ENCODE measurements around the gene RGL1.

RGL1 gene

DNA sequence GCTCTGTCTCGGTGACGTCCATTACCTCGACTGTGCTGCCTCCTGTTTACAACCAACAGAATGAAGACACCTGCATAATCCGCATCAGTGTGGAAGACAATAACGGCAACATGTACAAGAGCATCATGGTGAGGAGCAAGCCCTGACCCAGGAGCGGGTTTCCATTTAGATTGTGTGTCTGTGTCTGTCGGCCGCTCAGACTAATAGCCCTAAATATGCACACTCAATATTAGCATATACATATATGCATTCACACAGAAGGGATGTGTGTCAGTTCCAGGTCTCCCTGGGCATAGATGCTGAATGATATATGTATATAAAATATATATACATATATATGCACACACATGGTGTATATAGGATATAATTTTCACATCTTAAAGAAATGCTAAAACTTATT is 111.7 kb downstream of the RGL1 start:
- DNase-seq (ENCODE audit: low read depth), result no peak

DNA sequence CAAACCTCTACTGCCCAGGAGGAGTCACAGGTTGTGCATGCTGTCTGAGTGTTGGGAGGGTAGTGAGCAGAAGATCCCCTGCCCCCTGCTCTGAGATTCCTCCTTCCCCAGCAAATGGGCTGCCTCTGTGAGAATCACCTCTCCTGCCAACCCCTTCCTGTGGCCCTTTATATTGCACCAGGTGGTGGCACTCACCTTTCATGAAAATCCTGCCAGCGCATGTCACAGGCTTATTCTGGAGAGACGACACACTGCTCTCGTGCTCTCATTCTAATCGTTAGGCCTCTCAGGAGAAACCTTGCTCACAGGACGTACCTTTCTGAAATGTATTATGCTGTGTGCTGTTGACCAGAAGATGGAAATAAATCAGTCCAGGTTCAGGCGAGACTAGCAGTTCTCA is 113.7 kb downstream of the RGL1 start:
- DNase-seq (ENCODE audit: low read depth), result no peak

DNA sequence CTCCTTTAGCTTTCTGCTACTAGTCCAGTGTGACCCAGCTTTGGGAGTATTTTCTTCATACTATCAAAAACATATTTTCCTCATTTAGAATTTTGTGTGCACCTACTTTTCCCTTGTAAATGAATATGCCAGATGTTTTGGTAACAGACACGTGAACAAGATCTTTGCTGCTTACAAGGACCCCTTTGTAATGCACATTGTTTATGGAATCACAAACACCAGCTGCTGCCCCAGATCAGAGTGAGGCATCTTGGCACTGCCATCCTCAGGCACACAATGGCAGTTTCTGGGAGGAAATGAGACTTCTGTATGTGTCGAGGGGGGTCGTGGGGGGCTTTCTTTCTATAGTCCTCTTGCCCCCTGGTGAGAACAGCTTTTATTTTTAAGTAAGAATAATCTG is 115.7 kb downstream of the RGL1 start:
- no peak for DNase-seq (ENCODE audit: low read depth)

DNA sequence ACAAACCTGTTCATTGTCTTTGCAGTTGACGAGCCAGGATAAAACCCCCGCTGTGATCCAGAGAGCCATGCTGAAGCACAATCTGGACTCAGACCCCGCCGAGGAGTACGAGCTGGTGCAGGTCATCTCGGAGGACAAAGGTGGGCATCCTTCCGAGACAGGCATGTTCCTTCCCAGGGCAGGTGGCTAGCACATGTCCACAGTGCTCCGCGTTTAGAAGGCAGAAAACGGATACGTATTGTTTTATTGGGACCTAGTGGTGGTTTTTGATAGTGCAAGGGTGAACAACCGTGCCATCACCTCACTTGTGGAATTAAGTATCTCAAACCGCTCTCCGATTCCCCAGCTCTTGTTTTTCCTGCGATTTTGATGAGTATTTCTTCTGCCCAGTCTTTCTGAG is 117.3 kb downstream of the RGL1 start:
- DNase-seq (ENCODE audit: low read depth), result no peak

DNA sequence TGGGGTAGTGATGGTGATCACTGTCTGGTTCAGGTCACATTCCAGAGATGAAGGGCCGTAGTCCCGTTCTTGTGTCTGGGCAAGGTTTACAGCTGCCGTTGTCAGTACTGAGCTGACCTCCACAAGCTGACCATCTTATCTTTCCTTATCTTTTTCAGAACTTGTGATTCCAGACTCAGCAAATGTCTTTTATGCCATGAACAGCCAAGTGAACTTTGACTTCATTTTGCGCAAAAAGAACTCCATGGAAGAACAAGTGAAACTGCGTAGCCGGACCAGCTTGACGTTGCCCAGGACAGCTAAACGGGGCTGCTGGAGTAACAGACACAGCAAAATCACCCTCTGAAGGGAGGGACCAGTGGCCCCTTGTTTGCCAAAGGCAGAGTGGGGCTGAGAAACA is 121.0 kb downstream of the RGL1 start:
- DNase-seq (ENCODE audit: low read depth), result no peak

DNA sequence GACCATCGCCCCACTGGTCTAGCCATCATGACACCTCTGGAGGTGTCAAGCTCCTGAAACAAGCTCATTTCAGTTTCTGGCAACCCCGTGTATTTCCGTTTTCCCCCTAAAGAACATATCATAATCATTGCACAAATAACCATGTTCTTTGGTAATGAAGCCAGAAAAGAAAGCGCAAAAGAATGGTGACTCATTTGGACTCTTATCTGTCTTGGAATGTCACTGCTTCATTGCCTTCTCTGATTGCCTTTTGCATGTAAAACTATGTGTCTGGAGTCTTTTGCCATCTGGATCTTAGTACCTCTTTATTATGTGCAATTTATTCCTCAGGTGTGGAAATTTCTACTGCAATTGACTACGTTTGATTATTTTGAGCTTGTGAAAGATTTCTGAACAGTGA is 122.1 kb downstream of the RGL1 start:
- DNase-seq (ENCODE audit: low read depth), result no peak

DNA sequence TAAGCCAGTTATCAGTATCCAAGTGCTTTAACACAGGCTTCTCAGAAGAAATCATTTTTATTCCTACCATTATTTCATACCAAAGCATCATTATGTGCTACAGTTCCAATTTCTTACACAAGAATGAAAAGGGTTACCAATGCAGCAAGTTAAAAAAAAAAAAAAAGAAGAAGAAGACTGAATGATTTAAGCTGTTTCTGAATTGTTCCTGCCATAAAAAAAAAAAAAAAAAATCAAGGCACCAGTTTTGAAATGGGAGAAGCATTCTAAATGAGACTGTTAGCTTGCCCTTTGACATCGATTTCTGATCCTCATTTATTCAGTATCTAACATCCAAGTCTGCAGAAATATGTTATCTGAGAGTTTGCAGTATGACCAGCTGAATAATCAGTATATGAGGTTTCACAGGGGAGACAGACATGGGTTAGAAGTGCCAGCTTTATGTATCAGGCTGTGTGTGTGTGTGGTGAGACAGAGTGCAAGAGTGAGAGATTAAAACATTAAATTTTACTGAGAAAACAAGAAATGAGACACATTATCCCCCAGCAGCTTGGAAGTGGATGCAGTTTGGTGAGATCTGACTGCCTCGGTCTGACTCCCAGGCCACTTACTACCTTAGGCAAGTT is 126.8 kb downstream of the RGL1 start:
- no peak for DNase-seq (ENCODE audit: low read depth)

DNA sequence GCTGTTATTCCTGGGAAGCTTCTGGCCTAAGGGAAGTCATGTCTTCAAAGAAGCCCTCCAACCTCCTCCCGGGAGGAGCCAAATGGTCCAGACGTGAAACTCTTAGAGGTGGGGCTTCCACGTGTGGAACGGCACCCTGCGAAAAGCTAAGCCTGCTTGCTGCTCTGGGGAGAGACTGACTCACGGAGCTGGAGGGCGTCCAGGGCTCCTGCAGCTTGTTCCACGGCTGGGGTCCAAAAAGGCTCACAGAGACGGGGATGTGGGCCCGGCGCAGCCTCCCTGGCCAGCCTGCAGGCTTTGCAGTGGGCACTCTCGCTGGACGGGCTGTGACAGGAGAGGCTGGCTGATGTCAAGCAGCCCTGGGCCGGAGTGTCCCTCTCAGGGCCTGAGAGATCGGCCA is 127.5 kb downstream of the RGL1 start:
- DNase-seq (ENCODE audit: low read depth), result peak; percentile 84

DNA sequence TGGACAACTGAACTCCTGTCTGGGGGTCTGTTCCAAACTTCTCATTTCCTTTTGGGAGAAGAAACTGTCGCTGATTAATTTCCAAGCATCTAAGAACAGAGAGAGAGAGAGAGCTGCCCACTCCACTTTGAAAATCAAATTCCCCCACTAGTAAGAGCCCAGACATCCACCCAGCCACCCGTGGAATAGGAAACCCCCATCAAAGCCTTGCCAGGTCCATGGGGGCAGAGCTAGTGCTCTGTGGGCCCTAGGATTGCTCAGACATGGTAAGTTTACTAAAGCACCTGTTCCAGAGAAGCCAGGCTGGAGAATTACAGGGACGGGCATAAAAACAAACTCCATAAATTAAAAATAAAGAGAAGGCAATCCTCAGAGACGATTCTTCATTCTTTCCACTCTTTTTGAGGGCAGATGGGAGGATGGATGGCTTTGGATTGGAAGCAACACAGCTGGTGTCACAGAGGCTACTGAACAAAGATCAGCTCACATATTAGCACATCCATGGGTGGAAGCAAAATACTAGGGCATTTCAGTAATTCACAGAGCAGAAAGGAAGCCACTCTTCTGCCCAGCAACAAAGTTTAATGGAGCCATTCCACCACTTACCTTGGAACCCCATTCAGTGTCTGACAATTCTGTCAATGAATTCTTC is 128.7 kb downstream of the RGL1 start:
- no peak for DNase-seq (ENCODE audit: low read depth)

DNA sequence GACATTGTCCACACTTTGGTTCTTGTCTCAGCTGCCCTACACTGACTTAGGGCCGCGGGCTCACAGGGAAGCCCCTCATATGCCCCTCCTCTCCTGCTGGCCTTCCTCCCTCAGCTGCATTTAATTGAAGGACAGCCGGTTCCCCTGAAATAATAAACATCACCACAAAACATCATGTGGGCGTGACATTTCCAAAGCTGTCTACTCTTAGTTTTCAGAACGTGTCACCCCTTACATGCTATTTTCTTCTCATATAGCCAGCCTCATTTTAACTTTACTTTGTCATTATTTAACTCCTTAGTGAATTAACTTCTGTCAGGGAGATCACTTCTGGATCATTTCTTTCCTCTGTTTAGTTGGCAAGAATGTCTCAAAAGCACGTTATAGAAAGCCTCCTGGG is 129.4 kb downstream of the RGL1 start:
- DNase-seq (ENCODE audit: low read depth), result no peak

DNA sequence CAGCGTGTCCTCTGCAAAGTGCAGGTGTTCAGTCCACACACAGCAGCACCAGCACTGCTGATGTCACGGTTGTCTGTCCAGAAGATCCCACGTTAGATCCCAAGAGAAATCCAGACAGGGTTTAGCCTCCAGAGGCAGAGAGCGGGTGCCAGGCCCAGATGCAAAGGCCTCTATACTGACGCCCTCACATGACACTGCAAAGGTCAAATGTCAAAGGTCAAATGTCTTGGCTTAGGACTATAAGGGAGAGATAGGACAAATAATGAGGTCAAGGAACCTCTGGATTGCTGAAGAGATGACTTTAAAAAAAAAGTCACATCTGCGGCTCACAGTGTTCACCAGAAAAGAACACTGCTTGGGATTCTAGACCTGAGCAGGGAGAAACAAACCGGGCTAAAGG is 131.1 kb downstream of the RGL1 start:
- DNase-seq (ENCODE audit: low read depth), result no peak

DNA sequence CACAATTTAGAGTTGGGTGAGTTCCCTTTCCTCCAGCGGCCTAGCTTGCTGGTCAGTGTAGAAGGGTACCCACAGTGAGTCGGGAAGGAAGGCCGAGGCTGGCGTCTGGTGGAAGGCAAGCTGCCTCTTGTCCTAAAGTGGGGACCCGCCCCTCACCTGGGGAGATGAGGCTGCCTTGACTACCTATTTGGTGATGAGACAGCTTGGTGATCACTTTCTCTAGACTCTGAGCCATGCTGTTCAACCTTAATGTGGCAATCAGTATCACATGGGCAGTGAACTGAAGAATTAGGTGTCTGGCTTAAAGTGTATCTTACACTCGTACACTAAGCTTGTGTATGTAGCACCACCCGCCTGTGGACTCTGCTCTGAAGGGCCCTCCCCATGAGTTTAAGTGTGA is 131.9 kb downstream of the RGL1 start:
- DNase-seq (ENCODE audit: low read depth), result no peak

DNA sequence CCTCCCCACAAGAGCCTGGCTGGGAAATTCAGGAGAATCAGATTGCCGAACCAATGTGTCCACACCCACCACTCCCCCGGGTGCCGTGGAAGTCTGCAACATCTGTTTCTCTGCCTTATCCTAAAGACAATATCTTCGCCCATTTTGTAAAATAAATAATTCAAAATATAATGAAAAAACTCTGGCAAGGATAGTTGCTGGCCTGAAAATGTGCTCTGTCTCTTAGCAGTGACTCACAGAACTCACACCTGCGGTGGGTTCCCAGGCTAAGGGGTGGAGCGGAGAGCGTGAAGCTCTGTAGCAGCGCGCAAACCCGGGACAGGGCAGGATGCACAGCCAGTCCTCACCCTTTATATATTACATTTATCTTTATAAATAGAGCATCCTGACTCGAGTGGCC is 132.7 kb downstream of the RGL1 start:
- DNase-seq (ENCODE audit: low read depth), result no peak

DNA sequence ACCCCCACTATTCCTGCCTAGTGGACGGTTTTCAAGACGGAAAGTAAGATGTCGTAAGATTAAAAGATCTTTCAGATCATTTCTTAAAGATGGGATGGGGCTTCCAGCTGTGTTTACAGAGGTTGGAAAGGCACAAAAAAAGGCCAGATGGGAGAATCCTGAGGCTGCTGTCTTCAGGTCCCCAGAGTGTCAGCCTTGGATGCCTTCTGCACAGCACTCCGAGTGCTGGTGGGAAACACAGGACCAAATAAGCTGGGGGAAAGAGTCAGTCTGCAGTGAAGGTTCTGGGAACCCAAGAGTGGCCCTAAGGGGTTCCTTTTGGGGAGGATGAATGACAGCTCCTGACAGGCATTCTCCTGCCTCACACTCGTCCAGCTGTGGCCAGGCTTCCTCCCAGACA is 136.1 kb downstream of the RGL1 start:
- DNase-seq (ENCODE audit: low read depth), result no peak

DNA sequence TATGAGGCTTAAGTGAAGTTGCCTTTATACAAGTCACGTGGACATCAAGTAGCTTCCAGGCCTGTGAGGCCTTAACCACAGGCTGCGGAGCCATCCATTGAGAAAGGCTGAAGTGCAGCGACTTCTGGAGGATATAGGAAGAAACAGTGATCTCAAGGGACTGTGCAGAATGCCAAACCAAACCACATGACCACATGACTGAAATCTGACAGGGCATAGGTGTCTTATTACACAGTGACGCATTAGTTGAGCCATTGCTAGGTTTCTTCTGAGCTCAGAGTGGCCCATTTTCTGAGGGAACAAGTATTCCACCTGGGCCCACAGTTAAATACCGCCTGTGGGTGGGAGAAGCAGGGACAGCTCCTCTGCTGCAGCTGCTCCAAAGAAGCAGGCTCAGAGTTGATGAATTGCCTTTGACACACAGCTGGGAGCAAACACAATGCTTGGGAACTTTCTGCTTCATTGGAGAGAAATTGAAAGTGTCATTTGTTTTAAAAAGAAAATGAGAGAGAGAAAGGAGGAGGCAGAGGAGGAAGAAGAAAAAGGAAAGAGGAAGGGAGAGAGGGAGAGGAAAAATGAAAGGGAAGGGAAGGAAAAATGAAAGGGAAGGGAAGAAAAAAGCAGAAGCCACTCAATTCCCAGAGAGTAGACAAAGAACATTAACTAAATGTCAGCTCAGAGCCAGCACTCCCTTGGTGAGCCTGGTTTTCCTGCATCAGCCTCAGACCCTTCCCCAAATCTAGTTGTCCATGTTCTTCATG is 138.2 kb downstream of the RGL1 start:
- DNase-seq (ENCODE audit: low read depth), result peak; percentile 97

DNA sequence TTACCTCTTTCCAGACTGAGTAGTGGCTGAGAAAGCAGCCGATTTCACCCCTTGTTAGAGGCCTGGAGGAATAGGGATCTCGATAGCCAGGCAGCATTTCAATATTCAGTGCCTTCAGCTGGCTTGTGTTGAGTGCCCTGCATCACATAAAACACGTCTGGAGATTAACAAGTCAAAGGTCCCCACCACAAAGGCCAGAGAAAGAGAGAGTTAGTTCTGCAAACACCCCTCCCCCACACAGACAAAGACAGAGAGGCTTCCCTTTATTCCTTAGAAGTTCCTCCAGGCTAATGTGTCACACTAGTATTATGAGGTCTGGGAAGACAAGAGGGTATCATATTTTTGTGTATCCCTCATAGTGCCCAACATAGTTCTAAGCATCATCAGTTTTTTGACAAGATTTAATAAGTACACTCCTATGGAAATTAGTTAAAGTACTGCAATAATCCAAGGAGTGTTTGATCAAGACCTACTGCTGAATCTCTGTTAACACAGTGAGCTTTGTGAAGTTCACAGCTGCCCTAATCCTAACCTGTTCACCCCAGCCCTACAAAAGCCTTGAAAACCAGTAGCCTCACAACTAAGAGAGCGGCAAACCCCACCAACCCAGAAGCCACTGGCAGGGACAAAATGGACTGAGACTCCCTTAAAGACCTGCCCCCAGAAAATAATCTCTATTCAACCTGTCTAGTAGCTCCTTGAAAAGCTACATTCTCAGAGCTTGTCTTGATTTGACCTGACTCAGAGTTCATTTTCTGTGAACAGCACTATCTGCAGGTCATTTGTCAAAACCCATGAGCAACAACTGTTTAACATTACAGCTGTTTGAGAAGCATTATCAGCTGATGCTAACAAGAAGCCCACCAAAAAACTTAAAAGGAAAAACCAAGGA is 140.8 kb downstream of the RGL1 start:
- no peak for DNase-seq (ENCODE audit: low read depth)

DNA sequence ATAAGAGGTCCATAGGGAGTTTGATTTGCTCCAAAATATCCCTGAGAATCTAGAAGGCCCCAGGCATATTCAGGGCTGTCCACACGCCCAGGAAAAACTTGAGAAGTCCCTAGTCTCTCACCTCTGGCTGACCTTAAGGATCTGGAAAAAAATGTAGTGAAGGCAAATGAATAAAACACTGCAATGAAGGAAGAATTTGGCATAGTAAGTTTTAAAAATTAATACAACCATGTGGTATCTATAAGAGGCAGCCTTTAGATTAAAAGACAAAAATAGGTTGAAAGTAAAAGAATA is 141.3 kb downstream of the RGL1 start:
- DNase-seq (ENCODE audit: low read depth), result no peak

DNA sequence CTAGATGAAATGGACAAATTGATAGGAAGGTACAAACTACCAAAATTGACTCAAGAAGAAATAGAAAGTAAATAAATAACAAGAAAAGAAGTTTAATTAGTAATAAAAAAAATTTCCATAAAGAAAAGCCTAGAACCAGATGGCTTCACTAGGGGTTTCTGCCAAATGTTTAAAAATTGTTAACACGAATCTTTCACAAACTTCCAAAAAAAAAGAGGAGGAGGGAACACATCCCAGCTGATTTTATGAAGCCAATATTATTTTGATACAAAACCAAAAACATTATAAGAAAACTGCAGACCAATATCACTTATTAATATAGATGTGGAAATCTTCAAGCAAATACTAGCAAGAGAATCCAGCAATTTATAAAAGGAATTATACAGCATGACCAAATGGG is 143.1 kb downstream of the RGL1 start:
- DNase-seq (ENCODE audit: low read depth), result no peak

DNA sequence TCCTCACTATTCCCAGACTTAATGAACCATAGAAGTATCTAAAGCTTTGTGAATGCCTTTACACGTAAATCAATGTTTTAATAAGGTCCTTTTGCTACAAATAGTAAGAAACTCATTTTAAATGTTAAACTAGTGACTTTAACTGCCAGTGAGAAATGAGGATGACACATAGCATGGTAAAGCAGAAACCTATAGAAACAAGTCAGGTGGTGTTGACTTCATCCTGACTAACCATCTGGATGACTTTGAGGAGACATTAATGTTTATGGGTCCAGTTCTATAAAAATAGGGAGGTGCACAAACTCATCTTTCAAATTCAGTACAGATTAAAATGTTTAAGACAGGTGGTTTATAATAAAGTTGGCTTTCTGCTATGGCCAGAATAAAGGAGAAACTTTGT is 147.2 kb downstream of the RGL1 start:
- no peak for DNase-seq (ENCODE audit: low read depth)

DNA sequence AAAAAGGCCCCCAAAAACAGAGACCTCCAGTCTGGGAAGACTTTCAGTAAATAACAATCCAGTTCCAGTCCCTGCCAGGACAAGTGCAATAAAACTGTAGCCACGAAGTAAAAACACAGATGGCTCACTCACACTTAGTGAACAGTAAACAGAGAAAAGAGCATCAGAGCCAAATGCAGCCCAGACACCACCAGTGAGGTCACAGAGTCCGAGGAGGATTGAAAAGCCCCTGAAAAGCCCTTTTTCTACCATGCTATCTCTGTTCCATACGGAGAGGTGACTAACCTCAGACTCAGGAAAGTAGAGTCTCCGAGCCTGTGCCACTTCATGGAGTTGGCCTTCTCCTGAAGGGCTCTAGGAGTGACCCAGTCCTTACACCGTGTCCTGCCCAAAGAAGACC is 148.1 kb downstream of the RGL1 start:
- DNase-seq (ENCODE audit: low read depth), result no peak

DNA sequence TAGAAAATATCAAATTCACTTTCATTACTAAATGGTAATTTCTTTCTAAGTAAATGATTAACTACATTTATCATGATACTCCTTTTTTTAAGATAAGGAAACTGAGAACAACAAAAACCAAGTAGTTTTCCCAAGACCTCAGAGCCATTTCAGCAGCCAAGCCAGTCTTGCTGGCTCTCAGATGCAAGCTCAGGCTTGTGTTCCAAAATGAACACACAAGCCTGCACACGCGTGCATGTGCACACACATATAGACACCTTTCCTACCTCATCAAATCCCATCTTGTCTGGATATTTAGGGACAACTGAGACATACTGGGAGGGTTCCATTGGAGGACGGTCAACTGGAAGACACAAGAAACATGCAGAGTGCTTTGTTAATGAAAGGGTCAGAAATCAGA is 149.6 kb downstream of the RGL1 start:
- no peak for DNase-seq (ENCODE audit: low read depth)

DNA sequence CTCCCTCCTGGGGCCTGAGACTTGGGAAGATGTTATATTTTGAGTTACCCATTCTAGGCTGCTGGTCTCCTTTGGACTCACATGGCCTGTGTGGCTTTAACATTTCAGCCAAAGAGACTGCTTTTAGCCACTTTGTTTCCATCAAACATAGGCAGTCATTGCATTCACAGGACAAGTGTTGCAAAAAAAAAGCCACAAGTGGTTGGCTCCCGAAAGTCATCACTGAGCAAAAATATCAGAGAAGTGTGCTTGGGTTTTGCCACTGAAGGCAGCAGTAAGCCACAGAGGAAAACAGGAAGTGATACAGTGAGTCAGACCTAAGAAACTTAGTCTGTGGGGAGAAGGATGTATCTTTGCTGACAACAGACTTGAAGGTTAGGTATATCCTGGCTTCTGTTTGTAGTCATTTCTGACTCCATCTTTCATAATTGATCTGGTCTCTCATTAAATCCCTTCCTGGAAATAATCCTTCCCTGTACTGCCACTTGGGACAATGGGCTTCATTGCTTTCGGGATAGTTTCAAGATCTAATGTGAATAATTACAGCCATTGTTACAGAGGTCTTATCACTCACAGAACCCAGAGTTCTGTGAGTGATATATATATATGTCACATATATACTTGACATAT is 151.8 kb downstream of the RGL1 start:
- DNase-seq (ENCODE audit: low read depth), result peak; percentile 12

Data from fibroblast of the conjunctiva (primary cell).